Epithelial cell of proximal tubule (primary cell): Measurements from ENCODE around the gene ZDHHC13. TPM values are rescaled to one million over a fixed set of nuclear protein-coding genes. Genes with fewer than 3 reads are reported as not detected.
"Not testable (repeated sequence)": the region's sequence is repeated elsewhere in the genome, so short reads cannot be mapped to it uniquely, and the experiment has no call there.

Source experiments
- DNase-seq: peaks from one replicate; pipeline ENCODE4 v3.0.0-alpha.2; 2011; ENCODE audit warnings: low read depth
- H3K4me3 ChIP-seq: 2 replicates; pipeline ENCODE4 v1.5.1; 2011; ENCODE audit warnings: low read depth, mild to moderate bottlenecking, low read length
- total RNA-seq: library from RNA; depleted of rRNA; stranded (reverse); fragments of >200 nt; gene quantifications from 2 replicates; pipeline ENCODE4 v1.2.3, GENCODE V29; 2015
- TF ChIP-seq, protein P1 (sequence below): conservative IDR thresholded peaks from 2 replicates; pipeline ENCODE4 v1.5.1; 2012; ENCODE audit warnings: low read depth, mild to moderate bottlenecking, low read length

The ZDHHC13 gene
- total RNA-seq, 1 donor from 2014 or later = 22.0 TPM

- TF ChIP-seq, protein P1, sequence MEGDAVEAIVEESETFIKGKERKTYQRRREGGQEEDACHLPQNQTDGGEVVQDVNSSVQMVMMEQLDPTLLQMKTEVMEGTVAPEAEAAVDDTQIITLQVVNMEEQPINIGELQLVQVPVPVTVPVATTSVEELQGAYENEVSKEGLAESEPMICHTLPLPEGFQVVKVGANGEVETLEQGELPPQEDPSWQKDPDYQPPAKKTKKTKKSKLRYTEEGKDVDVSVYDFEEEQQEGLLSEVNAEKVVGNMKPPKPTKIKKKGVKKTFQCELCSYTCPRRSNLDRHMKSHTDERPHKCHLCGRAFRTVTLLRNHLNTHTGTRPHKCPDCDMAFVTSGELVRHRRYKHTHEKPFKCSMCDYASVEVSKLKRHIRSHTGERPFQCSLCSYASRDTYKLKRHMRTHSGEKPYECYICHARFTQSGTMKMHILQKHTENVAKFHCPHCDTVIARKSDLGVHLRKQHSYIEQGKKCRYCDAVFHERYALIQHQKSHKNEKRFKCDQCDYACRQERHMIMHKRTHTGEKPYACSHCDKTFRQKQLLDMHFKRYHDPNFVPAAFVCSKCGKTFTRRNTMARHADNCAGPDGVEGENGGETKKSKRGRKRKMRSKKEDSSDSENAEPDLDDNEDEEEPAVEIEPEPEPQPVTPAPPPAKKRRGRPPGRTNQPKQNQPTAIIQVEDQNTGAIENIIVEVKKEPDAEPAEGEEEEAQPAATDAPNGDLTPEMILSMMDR = no peak
- H3K4me3 ChIP-seq = no peak overlapping the region
- no peak for DNase-seq
Observed at GRCh38 chr11:19134004-19134403, 17.0 kb downstream of the ZDHHC13 start.

DNA sequence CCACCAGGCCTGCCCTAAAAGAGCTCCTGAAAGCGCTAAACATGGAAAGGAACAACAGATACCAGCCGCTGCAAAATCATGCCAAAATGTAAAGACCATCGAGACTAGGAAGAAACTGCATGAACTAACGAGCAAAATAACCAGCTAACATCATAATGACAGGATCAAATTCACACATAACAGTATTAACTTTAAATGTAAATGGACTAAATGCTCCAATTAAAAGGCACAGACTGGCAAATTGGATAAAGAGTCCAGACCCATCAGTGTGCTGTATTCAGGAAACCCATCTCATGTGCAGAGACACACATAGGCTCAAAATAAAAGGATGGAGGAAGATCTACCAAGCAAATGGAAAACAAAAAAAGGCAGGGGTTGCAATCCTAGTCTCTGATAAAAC lies 19.9 kb downstream of the ZDHHC13 start:
- not testable (repeated sequence) for DNase-seq, H3K4me3 ChIP-seq

- DNase-seq = no peak
- H3K4me3 ChIP-seq = no peak overlapping the region
- TF ChIP-seq, protein P1 = no peak
Observed at GRCh38 chr11:19145319-19145718, 28.4 kb downstream of the ZDHHC13 start.

DNA sequence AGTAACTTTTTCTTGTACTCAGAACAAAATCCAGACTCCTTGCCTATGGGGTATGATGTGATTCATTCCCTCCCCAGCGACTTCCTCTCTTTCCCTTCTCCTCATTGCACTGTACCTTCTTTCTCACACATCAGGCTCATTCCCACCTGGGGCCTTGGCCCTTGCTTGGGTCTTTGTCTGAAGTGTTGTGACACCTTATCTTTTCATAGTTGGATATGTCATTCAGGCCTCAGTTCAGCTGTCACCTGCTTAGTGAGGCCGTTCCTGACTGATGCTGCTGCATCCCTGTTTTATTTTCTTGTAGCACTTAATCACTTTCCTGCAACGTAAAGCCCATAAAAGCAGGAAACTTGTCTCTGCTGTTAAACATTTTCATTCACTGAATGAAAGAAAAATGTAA lies 39.9 kb downstream of the ZDHHC13 start:
- DNase-seq = no peak
- no peak overlapping the region for H3K4me3 ChIP-seq
- TF ChIP-seq, protein P1 = no peak

- TF ChIP-seq, protein P1 = peak; percentile 31
- no peak overlapping the region for H3K4me3 ChIP-seq
- no peak for DNase-seq
Observed at GRCh38 chr11:19160847-19161246, 43.9 kb downstream of the ZDHHC13 start.

DNA sequence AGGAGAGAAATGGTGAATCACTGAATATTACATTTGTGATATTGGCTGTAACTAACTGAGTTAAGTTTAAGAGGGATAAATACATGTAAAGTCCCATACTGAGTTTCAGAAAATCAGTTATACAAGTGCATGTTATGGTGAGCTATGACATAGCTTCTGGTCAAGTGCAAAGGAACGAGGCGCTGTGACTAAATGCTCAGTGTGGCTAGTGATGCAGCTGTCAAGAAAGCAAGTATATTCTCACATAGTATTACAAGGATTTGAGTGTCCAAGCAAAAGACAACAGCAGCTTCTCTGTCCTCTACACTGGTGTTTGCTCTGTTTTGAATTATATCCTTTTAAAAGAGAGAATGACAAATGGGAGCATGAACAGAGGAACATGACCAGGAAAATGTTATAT lies 44.7 kb downstream of the ZDHHC13 start:
- no peak overlapping the region for H3K4me3 ChIP-seq
- no peak for DNase-seq
- TF ChIP-seq, protein P1 = no peak

DNA sequence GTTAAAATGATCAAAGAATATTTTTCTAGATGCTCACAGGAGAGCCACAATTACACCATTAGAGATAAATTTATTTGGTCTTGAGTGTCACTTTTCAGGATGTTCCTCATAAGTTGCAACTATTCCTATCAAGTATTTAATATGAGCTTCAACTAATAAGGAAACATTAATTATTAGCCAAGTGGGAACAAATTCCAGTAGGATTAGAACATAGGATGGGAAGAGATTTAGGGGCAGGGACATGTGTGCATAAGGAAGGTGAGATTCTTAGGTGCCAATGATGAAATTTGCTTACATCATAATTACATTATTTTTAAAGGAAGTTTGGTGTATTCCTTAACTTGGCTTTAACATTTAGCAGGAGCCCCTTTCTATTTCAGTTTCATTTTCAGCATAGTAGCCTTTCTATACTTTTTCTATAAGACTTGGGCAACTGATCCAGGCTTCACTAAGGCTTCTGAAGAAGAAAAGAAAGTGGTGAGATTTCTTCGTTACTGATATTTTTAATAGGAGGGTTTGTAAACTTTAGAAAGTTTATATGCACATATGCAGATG lies 46.1 kb downstream of the ZDHHC13 start:
- TF ChIP-seq, protein P1 = no peak
- DNase-seq = no peak

DNA sequence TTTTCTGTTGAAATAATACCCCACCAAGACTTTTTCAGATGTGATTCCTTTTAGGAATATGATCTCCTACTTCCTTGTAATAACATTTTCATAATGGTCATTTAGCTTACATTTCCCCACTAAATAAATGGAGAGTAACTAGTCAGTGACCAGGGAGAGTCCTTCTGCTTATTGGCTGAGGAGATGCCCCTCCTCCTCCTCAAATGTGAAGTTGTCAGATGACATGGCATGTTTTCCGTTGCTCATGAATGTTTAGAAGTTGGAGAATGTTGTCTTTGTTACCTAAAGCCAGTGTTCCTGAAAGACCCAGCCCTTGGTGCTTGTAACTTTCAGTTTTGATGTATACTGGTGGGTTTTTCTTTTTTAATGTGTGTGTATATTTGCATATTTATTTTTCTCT lies 46.6 kb downstream of the ZDHHC13 start:
- DNase-seq = no peak
- H3K4me3 ChIP-seq = no peak overlapping the region
- TF ChIP-seq, protein P1 = no peak

More for the DNA sequence above, 46.1 kb downstream of the ZDHHC13 start:
- no peak overlapping the region for H3K4me3 ChIP-seq
